Dedifferentiated amniotic fluid mesenchymal stem cell (primary cell): Measurements from ENCODE around the gene TRIM38.
"Not testable (repeated sequence)": the region's sequence is repeated elsewhere in the genome, so short reads cannot be mapped to it uniquely, and the experiment has no call there.

Experiments
- DNase-seq: peaks from one replicate; pipeline ENCODE4 v3.0.0-alpha.2; 2016; ENCODE audit errors: extremely low spot score

TRIM38 gene

DNA sequence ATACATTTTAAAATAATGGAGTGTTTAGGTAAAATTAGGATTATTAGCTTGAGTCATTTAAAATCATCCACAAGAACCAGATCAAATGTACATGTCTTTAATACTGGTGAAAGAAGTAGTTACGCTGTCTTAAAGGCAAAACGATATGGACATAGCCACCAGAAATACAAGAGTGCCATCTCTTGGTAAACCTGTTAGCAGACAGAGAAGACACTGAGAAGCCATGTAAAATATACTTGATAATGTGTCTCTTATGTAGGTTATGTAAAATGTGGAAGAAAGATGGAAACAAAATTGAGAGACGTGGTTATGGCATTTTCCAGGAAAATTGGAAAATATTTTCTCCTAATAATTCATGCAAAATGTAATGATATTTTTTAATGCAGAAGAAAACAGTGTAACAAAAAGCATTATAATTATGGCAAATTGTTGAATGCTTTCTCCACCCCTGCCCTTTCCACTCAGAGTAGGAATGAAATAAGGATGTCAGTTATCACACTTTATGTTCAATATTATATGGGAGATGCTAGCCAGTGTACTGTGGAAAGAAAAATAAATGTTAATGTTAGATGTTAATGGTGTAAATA is 19.9 kb upstream of the TRIM38 start:
- DNase-seq, result peak; percentile 33

DNA sequence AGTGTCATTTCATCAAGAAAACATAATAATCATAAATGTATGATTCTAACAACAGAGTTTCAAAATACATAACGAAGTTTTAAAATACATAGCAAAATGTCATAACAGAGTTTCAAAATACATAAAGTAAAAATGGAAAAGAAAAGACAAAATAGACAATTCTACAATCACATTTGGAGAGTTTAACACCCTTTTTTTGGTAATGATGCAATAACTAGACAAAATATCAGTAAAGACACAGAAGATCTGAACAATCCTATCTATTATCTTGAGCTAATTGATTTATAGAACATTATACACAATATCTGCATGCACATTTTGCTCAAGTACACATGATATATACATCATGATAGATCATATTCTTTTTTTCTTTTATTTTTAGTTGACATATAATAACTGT is 18.7 kb upstream of the TRIM38 start:
- DNase-seq, result no peak

DNA sequence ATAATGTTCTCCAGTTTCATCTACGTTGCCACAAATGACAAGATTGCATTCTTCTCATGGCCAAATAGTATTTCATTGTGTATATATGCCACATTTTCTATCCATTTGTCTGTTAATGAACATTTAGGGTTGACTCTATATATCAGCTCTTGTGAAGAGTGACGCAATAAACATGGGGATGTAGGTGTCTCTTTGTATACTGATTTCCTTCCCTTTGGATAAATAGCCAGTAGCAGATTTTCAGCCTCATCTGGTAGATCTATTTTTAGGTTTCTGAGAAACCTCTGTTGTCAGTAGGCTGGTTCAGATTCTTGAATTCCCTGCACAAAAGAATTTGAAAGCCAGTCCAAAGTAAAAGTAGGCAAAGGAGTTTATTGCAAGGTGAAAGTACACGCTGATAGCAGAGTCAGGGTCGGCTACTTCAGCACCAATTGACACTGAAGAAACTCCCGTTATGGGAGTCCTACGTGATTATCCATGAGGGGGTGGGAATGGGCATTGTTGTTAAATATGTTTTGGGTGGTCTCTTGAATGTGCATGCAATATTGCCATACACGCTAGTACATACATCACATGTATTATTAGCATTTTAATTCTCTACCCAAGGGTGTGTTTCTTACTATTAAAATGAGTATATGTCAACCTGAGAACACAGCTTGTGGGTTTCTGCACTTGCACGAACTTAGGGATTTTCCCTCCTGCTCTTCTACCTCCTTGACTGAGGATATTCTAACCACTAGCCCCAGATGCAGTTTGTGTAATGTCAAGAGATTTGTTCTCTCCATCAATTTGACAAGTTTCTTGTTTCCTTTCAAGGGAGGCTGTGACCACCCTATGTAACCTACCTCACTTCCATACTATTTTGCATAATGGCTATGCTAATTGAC is 17.7 kb upstream of the TRIM38 start:
- no peak for DNase-seq

DNA sequence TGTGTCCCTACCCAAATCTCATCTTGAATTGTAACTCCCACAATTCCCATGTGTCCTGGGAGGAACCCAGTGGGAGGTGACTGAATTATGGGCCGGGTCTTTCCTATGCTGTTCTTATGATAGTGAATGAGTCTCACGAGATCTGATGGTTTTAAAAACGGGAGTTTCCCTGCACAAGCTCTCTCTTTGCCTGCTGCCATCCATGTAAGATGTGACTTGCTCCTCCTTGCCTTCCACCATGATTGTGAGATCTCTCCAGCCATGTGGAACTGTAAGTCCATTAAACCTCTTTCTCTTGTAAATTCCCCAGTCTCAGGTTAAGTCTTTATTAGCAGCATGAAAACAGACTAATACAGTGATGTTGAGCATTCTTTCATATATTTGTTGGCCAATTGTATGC is 16.9 kb upstream of the TRIM38 start:
- DNase-seq, result not testable (repeated sequence)

DNA sequence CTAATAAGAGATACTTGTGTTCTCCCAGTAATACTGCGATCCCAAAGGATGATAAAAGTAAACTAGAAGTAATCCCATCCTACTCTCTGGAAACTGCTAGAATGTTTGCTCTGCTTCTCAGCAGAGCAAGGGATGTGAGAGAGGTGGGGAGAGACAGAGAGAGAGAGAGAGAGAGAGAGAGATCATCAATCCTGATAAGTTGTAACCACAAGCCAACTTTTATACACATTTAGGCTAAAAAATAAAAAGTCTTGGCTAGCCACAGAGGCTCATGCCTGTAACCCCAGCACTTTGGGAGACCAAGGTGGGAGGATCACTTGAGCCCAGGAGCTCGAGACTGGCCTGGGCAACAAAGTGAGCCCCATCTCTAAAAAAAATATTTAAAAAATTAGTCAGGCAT is 16.0 kb upstream of the TRIM38 start:
- DNase-seq, result no peak

DNA sequence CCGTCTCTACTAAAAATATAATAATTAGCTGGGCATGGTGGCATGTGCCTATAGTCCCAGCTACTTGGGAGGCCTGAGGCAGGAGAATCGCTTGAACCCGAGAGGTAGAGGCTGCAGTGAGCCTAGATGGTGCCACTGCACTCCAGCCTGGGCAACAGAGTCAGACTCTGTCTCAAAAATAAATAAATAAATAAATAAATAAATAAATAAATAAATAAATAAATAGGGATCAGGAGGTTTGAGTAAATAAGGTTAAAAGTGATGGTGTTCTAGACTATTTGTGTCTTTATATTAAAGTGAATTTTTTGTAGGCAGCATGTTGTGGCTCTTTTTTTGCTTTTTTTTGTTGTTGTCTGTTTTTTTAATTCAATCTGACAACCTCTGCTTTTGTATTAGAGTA is 15.1 kb upstream of the TRIM38 start:
- DNase-seq, result not testable (repeated sequence)

DNA sequence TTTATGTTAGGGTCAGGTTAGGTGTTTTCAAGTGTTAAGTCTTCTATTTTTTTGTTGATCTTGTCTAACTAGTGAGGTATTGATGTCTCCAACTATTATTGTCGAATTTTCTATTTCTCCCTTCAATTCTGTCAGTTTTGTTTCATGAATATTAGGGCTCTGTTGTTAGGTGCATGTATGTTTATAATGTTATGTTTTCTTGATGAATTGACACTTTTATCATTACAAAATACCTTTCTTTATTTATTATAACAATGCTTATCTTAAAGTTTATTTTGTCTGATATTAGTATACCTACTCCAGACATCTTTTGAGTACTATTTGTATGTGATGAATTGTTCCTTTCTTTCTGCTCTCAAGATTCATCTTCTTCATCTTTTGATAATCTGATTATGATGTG is 12.9 kb upstream of the TRIM38 start:
- no peak for DNase-seq

DNA sequence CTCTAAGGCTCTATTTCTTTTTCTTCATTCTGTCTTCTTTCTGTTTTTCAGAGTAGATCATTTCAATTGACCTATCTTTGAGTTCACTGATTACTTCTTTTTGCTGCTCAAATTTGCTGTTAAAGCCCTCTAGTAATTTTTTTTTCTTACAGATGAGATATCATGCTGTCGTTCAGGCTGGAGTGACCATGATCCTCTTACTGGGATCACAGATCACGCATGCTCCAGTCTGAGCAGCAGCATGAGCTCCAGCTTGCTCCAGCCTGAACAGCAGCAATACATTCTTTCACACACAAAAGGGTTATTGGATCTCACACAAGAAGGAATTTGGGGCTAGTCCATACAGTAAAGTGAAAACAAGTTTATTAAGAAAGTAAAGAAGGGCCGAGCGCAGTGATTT is 12.3 kb upstream of the TRIM38 start:
- no peak for DNase-seq

DNA sequence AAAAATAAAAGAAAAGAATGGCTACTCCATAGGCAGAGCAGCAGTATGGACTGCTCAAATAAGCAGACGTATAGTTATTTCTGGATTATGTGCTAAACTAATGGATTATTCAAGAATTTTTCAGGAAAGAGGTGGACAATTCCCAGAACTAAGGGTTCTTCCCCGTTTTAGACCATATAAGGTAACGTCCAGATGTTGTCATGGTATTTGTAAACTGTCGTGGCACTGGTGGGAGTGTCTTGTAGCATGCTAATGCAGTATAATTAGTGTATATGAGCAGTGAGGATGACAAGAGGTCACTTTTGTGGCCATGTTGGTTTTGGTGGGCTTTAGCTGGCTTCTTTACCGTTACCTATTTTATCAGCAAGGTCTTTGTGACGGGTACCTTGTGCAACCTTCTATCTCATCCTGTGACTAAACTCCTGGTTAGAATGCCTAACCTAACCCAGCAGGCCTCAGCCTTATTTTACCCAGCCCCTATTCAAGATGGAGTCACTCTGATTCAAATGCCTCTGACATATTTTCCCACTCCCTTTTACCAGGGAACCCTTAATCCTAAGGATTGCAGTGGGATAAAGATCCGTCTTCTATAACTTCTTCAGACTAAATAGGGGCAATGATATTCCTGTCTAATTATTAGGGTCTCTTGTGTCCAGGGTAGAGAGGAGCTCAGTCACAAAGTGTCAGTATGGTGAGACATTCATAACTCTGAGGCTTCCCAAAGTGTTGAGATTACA is 11.1 kb upstream of the TRIM38 start:
- DNase-seq, result no peak

DNA sequence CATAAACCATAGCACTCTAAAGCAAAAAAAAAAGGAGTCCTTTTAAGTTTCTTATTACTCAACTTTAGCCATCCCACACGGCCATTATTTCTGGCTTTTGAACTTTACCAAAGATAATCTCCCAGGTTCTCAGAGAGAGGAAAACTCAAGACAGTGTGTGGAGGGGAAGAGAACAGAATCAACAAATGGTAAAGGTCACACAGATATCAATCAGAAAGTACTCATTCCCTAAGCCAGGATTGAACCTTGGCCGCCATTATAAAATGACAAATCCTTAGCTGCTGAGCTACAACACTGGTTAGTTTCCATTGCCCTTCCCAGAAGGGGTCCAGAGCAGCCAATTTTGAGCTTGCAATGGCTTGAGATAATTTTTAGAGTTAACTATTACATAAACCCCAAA is 10.1 kb upstream of the TRIM38 start:
- DNase-seq, result no peak

DNA sequence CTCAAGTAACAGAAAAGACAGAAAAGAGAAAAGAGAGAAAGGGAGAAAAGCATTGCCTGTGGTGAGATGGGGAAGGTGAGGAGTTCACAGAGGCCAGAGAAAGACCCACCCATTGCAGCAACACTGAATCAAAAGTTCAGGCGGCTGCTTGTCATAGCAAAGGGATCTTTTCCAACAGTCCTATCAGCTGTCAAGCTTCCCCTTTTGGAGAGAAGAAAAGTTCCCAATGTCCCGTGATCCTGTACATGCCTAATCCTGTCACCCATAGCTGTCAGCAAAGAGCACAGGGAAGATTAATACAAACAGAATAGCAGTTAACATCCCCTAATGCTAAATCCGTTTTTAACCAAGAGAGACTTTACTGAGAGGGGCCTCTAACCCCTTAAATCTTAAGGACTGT is 8.9 kb upstream of the TRIM38 start:
- DNase-seq, result no peak

DNA sequence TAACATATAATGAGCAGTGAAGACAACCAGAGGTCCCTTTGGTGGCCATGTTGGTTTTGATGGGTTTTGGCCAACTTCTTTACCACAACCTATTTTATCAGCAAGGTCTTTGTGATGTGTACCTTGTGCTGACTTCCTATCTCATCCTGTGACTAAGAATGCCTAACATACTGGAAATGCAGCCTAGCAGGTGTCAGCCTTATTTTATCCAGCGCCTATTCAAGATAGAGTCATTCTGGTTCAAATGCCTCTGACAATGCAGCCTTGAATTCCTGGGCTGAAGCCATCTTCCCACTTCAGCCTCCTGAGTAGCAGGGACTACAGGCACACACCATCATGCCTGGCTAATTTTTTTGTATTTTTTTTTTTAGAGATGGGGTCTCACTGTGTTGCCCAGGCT is 7.8 kb upstream of the TRIM38 start:
- DNase-seq, result no peak

DNA sequence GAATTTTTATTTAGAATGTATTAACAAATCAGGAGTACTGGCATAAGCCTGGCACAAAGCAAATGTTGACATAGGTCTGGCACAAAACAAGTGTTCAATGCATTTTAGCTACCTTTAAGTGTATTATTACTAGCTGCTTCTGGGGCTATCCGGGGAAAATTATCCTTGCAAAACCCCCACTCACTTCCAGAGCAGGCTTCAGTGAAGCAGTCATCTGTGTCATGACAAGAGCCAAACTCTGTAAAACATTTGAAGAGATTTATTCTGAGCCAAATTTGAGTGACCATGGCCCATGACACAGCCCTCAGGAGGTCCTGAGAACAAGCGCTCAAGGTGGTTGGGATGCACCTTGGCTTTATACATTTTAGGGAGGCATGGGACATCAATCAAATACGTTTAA is 6.4 kb upstream of the TRIM38 start:
- no peak for DNase-seq

DNA sequence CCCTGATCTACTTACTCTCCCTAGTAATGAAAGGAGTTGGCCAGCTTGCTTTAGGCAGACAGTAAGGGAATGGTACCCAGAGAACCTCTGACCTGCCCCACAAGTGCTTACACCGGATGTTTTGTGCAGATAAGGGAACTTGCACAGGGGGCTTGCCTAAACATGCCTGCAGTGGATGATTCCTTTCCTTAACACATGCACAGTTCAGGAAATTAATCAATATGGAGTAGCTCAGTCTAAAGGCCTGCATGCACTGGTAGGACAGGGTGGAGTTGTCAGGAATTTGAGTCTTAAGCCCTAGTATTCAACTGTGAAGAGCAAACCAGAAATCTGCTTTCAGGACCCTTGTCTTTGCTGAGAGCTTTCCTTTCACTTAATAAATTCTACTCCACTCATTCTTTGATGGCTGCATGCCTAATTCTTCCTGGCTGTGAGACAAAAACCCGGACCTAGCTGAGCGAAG is 3.9 kb upstream of the TRIM38 start:
- DNase-seq, result no peak

DNA sequence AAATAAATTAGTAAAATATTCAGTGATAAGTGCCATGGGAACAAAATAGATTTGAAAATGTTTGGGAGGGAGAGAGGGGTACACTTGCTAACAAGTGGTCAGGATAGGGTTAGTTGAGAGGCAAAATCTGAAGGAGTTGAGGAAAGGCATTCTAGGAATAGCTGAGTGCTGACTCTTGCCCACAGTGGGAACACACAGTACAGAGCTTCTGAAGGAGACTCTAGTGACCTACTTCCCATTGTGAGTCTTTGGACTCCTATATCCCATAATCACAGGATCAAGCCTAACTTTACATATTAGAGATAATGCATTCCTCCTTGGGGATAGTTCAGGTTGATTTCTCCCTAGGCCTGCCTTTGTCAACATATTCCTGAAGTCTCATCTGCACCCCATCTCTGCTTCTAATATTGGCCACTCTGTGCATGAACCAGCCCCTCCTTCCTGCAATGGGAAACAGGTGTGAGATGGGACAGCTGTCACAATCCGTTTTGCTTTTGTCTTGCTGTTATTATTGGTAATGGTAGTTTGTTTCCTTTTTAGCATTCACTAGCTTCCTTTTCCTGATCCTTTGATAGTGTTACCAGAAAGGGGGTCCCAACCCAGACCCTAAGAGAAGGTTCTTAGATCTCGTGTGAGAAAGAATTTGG is 2.6 kb upstream of the TRIM38 start:
- peak; percentile 16 for DNase-seq

DNA sequence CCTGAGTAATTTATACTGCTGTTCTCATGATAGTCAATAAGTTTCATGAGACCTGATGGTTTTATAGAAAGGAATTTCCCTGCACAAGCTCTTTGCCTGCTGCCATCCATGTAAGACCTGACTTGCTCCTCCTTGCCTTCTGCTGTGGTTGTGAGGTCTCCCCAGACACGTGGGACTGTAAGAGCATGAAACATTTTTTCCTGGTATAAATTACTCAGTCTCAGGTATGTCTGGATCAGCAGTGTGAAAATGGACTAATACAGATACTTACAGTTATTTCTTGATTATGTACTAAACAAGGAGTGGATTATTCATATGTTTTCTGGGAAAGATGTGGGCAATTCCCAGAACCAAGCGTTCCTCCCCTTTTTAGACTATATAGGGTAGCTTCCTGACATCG is 1.9 kb upstream of the TRIM38 start:
- DNase-seq, result no peak

DNA sequence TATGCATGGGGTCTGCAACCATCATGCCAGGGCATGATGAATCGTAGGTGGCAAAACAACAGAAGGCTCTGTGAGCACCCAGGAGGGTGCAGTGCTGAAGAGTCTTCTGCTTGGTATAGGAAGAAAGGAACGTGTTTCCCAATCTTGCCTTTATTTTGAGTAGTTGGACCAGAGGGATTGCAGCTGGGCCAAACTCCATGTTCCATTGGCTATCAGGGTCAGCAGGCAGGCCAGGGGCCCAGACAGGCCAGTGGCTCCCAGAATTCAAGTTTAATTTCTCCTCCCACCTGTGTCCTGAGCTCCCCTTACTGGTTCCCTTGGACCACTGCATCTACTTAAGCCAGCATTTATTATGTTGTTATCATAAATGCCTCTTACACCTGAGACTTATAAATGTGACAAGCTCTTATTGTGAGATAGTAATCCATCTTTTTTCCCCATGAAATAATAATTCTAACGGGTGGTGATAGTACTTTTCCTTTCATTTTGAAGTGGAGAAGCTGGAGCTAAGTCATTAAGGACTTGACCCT is 918 bp upstream of the TRIM38 start:
- no peak for DNase-seq

DNA sequence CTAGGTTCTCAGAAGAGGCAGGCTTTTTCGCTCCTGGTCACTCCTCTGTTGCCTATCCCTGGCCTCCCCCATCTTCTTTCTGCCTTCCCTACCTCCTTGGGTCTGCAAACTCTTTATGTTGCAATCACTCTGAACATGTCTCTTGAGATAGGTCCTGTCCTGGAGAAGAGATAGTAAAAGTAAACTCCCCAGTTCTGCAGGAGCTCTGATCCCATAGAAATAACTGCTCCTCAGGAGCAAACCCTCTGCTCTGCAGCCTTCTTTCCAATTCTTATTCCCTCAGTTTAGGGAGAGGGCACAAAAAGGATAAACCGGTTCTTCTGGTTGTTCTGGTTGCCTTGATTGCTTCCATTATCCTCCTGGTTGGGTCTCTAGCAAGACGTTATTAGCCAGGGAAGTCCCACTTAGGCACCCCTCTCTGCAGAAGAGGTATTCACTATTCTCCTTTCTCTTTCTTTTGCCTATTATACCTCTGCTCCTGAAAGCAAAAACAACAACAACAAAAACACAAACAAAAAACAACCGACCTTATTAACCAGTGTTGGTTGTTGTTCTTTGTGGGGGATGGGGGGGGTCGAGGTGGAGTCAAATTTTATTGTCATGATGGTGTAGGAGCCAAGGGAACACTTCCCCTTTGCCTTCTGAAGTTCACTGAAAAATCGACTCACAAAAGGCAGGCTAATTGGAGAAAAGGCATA is 973 bp downstream of the TRIM38 start:
- no peak for DNase-seq

DNA sequence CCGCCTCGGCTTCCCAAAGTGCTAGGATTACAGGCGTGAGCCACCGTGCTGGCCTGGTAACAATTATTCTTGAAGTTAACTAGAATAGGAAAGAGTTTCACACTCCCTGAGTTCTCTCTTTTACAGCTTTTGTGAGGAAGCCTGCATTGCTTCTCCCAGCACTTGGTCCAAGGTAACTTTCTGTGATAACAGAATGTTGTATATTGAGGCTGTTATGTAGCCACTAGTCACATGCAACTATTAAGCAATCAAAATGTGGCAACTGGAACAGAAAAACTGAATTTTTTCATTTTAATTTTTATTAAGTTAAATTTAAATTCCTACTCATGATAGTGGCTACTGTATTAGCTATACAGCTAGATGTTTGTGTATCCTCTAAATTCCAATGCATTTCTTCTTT is 2.5 kb downstream of the TRIM38 start:
- no peak for DNase-seq

DNA sequence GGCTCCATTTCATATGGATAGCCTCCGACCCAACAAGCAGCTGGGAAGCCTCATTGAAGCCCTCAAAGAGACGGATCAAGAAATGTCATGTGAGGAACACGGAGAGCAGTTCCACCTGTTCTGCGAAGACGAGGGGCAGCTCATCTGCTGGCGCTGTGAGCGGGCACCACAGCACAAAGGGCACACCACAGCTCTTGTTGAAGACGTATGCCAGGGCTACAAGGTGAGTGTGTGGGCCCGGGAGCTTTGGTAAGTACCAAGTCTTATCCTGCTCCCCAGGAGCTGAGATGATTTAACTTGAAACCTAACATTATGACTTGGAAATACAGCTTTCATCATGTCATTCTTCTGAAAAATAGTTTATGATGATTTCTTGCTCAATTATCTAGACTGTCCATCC is 4.1 kb downstream of the TRIM38 start:
- no peak for DNase-seq

DNA sequence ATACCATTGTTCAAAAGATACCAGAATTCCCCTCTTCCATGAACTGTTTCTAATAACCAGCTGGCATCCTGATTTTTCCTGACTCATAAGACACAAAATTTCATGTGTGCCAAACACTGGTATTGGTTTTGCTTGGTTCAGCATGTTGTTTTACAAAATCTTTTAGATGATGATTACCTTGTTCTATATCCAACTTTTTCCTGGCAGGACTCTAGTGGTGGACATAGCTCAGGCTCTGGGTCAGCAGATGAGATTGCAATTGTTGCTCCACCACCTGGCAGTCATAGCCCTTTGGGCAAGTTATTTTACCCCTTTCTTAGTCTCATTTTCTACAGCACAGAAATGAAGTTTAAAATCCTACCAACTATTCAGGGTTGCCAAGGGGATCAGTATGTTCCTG is 6.2 kb downstream of the TRIM38 start:
- peak; percentile 26 for DNase-seq
